AG09309 (cell line): ENCODE measurements around the gene APLF.
"Not testable (repeated sequence)": the region's sequence is repeated elsewhere in the genome, so short reads cannot be mapped to it uniquely, and the experiment has no call there.

Source experiments
- DNase-seq: peaks from one replicate; pipeline ENCODE4 v3.0.0-alpha.2; 2010; ENCODE audit warnings: low read depth
- H3K4me3 ChIP-seq: 2 replicates; pipeline ENCODE4 v1.5.1; 2011; ENCODE audit warnings: mild to moderate bottlenecking, low read depth, low read length, moderate library complexity; ENCODE audit not compliant: control insufficient read depth
- CTCF ChIP-seq: IDR thresholded peaks from 2 replicates; pipeline ENCODE4 v1.5.1; 2011; ENCODE audit warnings: mild to moderate bottlenecking, low read depth, low read length, inconsistent platforms; ENCODE audit not compliant: insufficient read depth, control insufficient read depth; ENCODE audit errors: missing control alignments

Gene APLF

GRCh38 chr2:68483011-68483410 lies 15.6 kb downstream of the APLF start:
- TF ChIP-seq CTCF, result no peak
- H3K4me3 ChIP-seq, result no peak overlapping the region
- DNase-seq, result no peak

GRCh38 chr2:68487773-68488355 lies 20.5 kb downstream of the APLF start:
- DNase-seq, result no peak
- no peak overlapping the region for H3K4me3 ChIP-seq
- TF ChIP-seq CTCF, result peak; percentile 34

- DNase-seq, H3K4me3 ChIP-seq: not testable (repeated sequence)
Observed at GRCh38 chr2:68488605-68489004, 21.2 kb downstream of the APLF start.

- no peak overlapping the region for H3K4me3 ChIP-seq
- no peak for DNase-seq
- no peak for TF ChIP-seq CTCF
Observed at GRCh38 chr2:68489282-68489681, 21.9 kb downstream of the APLF start.

- H3K4me3 ChIP-seq, result no peak overlapping the region
- no peak for TF ChIP-seq CTCF
- no peak for DNase-seq
Observed at GRCh38 chr2:68491582-68491981, 24.2 kb downstream of the APLF start.

- no peak for TF ChIP-seq CTCF
- H3K4me3 ChIP-seq, result no peak overlapping the region
- no peak for DNase-seq
Observed at GRCh38 chr2:68499133-68499532, 31.7 kb downstream of the APLF start.

- no peak for DNase-seq
- H3K4me3 ChIP-seq, result no peak overlapping the region
- no peak for TF ChIP-seq CTCF
Observed at GRCh38 chr2:68500649-68501048, 33.3 kb downstream of the APLF start.

GRCh38 chr2:68501768-68502167 lies 34.4 kb downstream of the APLF start:
- TF ChIP-seq CTCF, result no peak

More at GRCh38 chr2:68501768-68502167, 34.4 kb downstream of the APLF start:
- DNase-seq, result no peak
- H3K4me3 ChIP-seq, result no peak overlapping the region
